HG03571 (cell line): Measurements from ENCODE around the gene AGBL4.

Experiments
- ATAC-seq: cut with Tn5 transposase; IDR thresholded peaks from one replicate; pipeline ENCODE4 v1.9.1; 2021; ENCODE audit not compliant: unreplicated experiment

AGBL4 gene

DNA sequence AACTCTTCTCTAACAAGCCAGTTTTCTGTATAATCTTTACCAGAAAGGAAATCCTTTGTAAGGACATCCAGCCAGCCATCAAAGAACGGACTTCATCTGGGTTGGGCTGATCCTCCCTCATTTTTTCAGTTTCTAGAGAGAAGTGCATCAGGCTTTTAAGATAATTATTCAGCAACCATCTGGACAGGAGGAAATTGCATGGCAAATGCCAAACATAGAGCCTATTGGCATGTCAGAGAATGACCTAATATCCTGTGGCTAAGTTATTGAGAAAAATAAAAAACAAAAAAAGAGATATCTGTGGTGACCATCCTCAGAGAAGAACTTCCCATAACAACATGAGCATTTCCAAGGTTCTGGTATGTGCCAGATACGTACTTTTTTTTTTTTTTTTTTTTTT lies 1172.1 kb downstream of the AGBL4 start:
- no peak for ATAC-seq

DNA sequence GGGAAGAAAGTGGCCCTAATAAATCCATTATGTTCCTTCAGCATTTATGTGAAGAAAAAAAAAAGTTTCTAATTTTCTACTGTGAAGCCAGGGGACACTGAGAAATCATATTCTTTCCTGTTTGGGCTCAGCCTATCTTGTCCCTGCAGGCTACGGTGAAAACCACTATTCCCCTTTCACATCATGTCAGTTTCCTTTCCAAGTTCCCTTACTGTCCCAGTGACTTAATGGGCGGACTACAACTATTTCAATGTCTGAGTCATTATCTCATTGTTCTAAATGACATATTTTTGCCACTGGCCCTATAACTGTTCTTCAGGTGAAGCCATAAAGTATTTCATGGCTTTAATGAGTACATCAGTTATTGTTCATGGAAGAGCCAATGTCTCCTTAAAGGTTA lies 1175.7 kb downstream of the AGBL4 start:
- no peak for ATAC-seq

DNA sequence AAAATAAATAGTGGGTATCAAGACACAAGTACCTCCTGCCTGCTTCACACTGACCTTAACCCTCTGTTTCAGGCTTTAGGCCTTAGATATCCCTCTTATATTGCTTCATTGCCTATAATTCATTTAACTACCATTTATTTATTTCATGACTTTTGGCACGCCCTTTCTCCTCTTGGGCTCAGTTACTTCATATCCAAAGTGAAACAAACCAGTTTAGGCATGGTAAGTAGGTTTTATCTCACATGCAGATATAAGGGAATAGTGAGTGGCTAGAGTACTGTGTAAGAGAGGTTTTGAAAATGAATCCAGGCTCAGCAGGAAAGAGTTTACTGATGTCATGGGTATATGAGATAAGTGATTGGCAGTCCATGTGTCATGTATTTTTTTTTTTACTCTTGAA lies 1177.3 kb downstream of the AGBL4 start:
- no peak for ATAC-seq

DNA sequence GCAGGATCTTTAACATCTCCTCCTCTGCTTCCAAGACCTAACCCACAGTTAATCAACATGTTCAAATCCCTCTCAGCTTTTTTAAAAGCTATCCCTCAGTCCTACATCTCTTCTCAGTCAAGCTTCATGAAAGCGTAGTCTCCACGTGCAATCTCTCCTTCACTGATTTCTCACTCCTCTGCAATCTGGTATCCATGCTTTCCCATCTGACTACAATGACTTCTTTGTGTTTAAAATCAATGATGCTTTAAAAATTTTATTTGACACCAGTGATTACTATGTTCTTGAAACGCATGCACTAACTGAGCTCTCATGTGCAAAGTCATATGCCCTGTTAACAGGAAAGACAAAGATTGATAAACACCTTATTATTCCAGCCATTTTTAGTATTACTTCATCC lies 1179.6 kb downstream of the AGBL4 start:
- no peak for ATAC-seq

DNA sequence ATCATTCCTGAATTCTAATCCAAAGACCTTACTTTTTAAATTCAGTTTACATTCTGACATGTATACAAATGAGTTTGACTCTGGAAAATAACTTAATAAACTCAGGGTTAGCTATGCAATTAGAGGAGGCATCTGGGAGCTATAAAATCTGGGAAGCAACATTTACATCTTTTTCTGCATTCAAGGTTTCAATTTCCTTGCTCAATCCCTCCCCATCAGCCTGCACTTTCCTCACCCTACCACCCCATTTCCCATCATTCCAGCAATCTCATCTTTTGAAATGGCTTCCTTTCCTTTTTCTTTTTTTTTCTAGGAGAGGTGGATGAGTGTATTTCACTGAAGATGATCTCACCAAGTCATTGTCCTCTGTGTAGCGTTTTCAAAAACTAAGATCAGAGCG lies 1181.8 kb downstream of the AGBL4 start:
- no peak for ATAC-seq

DNA sequence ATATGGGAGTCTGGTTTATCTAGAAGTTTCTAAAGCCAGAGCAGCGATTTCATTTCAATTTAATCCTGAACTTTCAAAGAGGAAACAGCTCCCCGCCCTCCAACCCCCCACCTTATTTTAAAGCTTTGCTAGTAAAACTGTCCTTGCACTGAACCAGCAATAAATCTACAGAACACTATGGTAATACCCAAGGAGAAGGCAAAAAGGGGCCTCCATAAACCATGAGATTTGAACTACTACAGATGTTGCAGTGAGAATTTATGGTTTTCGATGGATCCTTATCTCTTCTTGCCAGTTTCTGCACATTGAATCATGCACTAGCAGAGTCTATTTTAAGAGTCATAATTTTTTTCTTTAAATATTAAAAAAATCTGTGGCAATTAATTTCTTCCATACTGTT lies 1182.3 kb downstream of the AGBL4 start:
- no peak for ATAC-seq

DNA sequence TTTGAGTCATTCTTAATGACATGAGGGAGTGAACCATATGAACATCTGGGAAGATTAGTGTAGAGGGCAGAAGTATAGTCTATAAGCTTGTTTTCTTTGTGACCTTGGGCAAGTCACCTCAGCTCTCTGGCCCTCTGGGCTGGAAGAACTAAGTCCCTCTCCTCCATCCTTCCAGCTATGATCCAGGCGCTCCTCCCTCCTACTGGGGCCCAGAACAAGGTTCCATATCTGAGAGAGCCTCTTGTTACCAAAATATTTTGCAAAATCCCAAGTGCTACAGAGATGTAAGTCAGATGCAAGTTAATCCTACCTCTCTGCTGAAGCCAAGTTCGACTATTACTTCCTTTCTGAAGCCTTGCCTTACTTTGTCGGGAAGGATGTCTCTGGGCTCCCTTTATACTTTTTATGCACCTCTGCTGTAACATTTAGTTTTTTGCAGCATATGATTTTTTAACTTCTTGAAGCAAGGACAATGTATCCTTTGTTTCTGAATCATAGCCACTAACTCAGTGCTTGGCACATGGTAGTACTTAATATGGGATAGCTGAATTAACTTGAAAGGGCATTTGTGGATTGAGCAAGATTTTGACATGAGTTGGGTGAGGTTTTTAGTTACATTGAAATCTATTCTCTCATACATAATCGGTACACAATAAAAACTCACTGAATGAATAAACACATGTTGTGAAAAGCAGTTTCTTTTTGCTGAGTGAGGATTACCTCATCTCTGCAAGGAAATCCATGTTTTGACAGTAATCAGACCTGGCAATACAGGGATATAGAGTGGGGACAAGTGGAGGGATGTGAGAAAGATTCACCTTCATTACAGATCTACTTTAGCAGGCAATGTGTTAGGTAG lies 1192.4 kb downstream of the AGBL4 start:
- ATAC-seq = no peak

DNA sequence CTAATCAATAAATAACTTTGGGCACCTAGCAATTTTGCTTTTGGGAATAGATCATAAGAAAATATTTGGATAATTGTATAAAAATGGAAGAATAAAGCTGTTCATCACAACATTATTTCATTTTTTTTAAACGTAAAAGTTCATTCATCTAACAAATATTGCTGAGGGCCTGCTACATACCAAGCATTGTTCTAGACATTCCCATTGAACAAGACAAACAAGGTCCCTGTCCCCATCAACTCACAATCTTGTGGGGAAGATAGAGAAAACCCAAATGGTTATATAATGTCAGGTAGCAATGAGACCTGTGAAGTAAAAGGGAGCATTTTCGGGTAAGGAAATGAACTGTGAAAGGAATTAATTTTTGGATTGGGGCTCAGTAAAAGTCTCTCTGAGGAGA lies 1193.0 kb downstream of the AGBL4 start:
- ATAC-seq = no peak

DNA sequence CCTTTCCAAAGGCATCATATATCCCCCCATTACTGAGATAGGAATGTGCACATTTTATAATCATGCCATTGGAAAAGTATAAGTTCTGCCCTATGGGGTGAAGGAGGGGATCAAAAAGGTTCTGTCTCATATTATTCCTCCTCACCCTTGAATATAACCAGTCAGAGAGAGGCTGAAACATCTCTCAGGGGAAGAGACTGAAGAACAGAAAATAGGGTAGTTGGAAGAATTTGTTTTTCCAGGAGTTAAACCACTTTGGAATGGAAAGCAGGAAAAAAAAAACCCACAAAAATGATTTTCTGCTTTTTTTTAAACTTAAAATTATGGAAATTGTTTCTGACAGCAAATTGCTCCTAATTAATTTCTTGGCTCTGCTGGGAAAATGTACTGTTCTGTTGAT lies 1194.3 kb downstream of the AGBL4 start:
- ATAC-seq = no peak

DNA sequence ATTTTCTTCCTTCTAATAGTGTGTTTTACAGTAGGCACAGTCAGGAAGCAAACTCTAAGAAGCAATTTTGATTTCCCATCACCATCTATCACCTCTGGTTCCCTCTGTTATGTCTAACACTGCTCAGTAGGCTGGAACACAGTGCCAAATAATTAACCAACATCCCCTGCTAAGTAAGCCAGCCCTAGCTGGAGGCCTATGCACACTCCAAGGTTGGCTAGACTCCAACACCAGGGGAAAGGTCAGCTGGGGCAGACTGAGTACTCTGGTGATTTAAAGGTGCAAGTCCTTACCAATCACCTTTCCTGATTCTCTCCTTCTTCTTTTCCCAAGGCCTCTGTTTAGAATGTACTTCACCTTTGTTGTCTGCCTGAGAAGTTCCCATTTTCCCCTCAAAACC lies 1200.6 kb downstream of the AGBL4 start:
- ATAC-seq = no peak

DNA sequence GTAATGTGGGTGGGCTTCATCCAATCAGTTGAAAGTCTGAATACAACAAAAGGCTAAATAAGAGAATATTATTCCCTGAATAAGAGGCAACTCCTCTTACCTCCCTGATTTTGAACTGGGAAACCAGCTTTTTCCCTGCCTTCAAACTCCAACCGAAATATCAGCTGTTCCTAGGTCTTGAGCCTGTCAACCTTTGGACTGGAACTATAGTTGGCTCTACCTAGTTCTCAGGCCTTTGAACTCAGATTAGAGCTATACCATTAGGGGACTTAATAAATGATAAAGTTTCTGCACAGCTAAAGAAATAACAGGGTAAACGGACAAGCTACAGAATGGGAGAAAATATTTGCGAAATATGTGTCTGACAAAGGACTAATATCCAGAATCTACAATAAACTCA lies 1203.3 kb downstream of the AGBL4 start:
- ATAC-seq = no peak

DNA sequence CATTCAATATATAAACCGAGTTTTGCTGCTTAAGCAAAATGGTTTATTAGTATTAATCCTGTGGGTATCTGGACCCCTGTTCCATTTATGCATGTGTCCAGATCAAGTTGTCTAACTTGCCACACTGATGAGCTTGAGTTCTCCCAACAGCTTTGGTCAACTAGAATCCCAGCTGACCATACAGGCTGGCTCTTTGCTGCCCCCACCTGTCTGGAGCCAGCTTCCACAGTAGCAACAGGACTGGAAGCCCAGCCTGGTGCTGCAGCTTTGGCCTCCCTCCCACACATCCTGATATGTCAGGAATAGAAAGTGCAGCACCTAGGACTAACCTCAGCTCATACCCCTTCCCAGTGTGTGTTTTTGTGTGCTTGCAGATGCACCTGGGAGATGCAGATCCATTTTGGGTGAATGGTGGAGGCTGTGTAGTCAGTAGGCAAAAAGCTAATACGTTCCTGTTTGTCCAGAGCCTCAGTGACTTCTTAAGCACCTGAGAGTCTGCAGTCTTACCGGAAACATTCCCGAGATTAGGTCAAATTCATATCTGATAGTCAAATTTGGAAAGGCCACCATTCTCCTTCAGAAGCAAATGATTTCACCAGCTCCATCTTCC lies 1206.1 kb downstream of the AGBL4 start:
- no peak for ATAC-seq

DNA sequence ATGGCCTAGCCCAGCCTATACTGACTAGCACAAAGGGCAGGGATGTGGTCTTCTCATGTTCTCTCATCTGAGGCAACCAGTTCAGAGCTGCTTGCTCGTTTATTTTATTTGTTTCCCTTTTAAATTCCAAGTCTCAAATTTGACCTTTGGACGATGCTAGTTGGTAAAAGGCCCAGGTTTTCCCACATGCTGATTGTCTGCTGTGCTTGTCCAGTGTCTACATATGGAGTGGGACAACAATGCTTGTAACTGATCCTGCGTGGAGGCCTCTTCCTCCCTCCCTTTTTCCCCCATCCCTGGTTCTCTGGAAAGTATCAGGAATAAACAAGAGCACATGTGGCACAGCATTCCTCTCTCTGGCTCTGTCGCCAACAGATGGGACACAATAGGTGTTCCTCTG lies 1213.0 kb downstream of the AGBL4 start:
- no peak for ATAC-seq

DNA sequence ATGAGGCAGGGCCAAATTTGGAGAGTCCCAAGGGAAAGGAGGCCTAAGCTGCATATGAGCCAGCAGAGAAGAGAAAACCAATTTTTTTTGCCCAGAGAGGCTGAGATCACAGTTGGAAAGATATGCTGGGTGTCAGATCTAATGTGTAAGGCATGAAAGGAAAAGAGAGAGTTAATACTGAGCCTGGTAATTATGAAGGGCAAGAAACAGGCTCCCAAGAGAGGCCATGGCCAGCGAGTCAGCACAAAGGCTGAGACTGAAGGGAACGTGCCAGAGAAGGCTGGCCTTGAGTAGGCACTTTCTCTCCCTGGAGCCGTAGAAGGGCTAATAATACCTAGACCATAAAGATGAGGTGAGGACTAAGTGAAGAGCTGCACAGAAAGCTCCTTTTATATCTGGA lies 1215.3 kb downstream of the AGBL4 start:
- ATAC-seq = no peak

DNA sequence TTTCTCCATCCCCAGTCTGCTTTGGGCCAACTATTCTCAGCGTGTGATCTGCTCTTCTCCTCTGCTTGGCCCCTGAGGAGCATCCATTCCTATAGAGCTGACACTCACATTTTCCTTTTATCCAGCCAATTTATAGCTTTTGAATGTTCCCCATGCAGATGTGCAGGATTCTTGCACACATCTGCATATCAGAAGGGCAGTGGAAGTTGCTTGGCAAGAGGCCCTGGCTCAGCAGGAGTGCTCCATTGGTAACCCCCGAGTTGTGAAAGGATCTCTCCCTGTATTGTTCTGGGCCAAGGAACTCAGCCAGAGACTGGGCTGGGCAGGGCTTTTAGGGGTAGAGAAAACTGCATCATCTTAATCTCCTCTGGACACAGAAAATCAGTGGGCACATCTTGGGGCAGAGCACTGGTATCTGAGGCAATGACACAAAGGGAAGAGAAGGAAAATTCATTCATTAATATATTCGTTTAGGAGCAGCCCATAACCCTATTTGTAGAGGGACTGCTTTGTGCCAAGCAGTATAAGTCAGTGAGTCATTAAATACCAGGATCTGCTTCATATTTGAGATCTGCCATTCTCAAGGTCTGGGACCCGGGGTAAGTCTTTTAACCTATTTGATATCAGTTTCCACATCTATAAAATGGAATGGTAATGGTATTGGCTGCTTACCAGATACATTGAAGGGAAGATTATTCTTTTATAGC lies 1216.0 kb downstream of the AGBL4 start:
- ATAC-seq = no peak

DNA sequence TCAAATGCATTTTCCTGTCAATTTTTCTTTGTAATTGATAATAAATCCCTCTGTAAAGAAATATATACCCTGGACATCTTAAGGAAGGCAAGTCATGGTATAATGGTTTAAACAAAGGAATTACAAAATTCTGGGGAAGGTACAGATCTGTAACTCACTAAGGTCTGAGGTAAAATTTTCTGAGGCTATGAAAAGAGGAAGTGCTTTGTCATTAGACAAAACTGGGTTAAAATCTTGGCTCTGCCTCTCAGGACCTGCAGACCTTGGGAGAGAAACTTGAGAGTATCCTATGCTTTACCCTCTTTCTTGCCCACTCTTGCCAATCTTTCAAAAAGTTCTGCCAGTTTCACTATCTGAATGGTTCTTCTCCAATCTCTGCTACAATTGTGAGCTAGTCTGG lies 1220.3 kb downstream of the AGBL4 start:
- ATAC-seq = no peak

DNA sequence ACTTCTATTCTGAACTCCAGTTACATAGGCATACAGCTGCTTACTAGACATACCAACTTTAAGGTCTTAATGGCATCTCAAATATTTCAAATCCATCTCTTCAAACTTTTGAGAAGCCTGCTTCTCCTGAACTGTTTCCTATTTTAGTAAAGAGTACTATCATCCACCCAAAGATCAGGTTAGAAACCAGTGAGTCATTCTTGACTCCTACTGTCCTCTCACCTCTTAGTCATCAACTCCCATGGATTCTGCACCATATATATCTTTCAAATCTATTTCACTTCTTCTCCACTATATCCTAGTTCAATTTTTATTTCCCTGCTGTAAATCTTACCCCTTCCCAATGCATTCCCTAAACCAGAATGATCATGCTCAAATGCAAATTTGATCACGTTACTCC lies 1228.9 kb downstream of the AGBL4 start:
- ATAC-seq = no peak

DNA sequence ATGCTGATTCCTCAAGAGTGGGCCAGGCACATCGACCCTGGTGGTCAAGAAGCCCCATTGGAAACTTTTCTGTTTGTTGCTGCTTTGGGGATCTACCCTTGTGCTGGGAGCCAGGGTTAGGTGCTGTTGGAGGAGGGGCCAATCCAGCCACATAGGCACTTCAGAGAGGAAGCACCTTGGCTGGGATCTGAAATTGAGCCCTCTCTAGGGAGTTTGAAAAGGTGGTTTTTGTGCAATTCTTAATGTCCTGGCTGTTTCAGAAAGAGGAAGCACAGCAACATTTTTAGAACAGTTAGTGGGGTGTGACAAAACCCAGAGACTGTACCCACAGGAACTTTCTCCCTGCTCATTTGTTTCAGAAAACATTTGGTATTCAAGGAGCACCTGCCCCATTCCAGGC lies 1229.9 kb downstream of the AGBL4 start:
- ATAC-seq = peak; percentile 84

DNA sequence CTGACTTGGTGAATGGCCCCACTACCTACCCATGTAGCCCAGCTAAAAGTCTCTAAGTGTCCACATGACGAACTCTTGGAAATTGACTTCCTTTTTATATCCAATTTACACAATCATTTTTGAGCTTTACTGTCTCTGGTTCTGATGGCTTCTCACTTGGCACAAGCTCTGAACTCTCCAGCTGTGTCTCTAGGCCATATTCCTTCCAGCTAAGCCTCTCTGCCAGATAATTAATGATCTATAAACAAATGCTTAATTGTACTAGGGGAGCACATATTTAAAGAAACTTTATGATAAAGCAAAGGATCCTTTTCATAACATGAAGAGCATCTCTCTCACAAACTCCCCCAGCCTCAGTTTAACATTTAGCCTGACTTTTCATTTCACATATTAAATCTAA lies 1230.8 kb downstream of the AGBL4 start:
- no peak for ATAC-seq

DNA sequence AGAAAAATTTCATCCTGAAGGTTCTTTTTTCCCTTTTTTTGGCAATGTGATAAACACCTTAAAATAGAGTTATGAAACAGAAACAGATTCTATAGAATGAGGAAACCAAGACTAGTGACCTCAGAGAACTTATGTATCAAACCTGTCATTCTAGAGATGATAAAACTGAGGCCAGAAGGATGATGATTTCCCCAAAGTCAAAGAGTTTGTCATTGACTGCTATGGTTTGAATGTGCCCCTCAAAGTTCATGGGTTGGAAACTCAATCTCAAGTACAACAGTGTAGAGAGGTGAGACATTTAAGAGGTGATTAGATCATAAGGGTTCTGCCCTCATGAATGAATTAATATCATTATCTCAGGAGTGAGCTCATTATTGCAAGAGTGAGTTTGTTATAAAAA lies 1233.4 kb downstream of the AGBL4 start:
- ATAC-seq = peak; percentile 42

DNA sequence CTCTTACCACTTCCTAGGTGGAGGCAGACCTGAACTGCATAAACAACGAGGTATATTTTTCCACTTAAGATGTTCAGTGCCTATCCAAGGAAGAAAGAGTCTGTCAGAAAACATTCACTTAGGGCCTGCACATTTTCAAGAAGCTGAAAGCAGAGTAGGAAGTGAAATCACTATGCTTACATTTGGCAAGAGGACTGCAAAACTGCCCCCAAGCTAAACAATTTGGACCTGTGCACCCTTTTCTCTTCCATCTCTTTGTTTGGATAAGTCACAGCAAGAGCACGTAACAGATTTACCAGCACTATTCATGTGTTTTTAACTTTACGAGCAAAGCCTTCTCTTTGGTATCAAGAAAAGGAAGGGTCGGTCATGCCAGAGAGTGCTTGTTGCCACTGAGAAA lies 1233.9 kb downstream of the AGBL4 start:
- no peak for ATAC-seq

DNA sequence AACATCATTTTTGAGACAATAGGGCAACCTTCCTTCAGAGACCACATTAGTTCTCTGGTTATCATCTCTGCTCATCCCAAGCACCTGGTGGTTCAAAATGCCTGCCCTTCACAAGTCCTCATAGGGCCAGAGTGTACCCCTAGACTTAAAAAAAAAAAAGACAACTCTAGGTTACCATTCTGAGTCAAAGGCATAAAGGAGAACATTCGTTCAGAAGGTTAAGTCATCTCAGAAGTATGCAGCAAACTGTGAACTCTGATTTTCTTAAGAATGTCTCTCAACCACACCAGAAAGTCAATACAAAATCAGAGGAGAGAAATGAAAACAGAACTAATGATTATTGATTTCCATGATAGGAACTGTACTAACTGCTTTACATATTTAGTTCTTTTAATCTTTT lies 1237.9 kb downstream of the AGBL4 start:
- ATAC-seq = no peak
